Measurements from ENCODE around the gene PCDHB12.
"Not testable (repeated sequence)": the region's sequence is repeated elsewhere in the genome, so short reads cannot be mapped to it uniquely, and the experiment has no call there.

PCDHB12 gene

GRCh38 chr5:141208478-141208877, at the start of gene PCDHB12:
PCDHB12 (plus strand) TSS chr5:141208719; CDS start chr5:141208908, 189 bp downstream.
- DNase-seq = no peak

GRCh38 chr5:141172381-141173204, 35.9 kb upstream of the PCDHB12 start, which contains the start of gene PCDHB7:
PCDHB7 (plus strand) TSS chr5:141172644; CDS start chr5:141172836, 192 bp downstream.
- DNase-seq = peak; percentile 18

- not testable (repeated sequence) for DNase-seq
These were observed 34.0 kb upstream of the PCDHB12 start for GRCh38 chr5:141174291-141175104.

GRCh38 chr5:141175933-141176332, 32.6 kb upstream of the PCDHB12 start:
- no peak for DNase-seq

GRCh38 chr5:141177577-141178191, 30.8 kb upstream of the PCDHB12 start, which contains the start of gene PCDHB8:
PCDHB8 (plus strand) TSS chr5:141177790; CDS start chr5:141178035, 245 bp downstream.
- not testable (repeated sequence) for DNase-seq

- DNase-seq = not testable (repeated sequence)
These were observed 29.1 kb upstream of the PCDHB12 start for GRCh38 chr5:141179371-141179770.

GRCh38 chr5:141179876-141180275, 28.6 kb upstream of the PCDHB12 start:
- DNase-seq = not testable (repeated sequence)

GRCh38 chr5:141180313-141180712, 28.2 kb upstream of the PCDHB12 start:
- DNase-seq = no peak

GRCh38 chr5:141182248-141182647, 26.3 kb upstream of the PCDHB12 start, which contains the start of gene PCDHB16:
PCDHB16 (plus strand) TSS chr5:141182387; CDS start chr5:141182560, 173 bp downstream.
- peak; percentile 54 for DNase-seq

- DNase-seq = not testable (repeated sequence)
These were observed 24.2 kb upstream of the PCDHB12 start for GRCh38 chr5:141184117-141184855.

- peak; percentile 29 for DNase-seq
These were observed 21.5 kb upstream of the PCDHB12 start, which contains the start of gene PCDHB9 for GRCh38 chr5:141186897-141187512. PCDHB9 (plus strand) TSS chr5:141187161; CDS start chr5:141187319, 158 bp downstream.

GRCh38 chr5:141188682-141189081, 19.8 kb upstream of the PCDHB12 start:
- DNase-seq = not testable (repeated sequence)

- not testable (repeated sequence) for DNase-seq
These were observed 19.4 kb upstream of the PCDHB12 start for GRCh38 chr5:141189131-141189530.

GRCh38 chr5:141192110-141192725, 16.3 kb upstream of the PCDHB12 start, which contains the start of gene PCDHB10:
PCDHB10 (plus strand) TSS chr5:141192353; CDS start chr5:141192553, 200 bp downstream.
- no peak for DNase-seq

- DNase-seq = not testable (repeated sequence)
These were observed 14.2 kb upstream of the PCDHB12 start for GRCh38 chr5:141194332-141194731.

- DNase-seq = no peak
These were observed 12.2 kb upstream of the PCDHB12 start for GRCh38 chr5:141196363-141196762.

GRCh38 chr5:141199359-141200235, 8.9 kb upstream of the PCDHB12 start, which contains the start of gene PCDHB11:
PCDHB11 (plus strand) TSS chr5:141199627; CDS start chr5:141199775, 148 bp downstream.
- DNase-seq = no peak

GRCh38 chr5:141201126-141201525, 7.4 kb upstream of the PCDHB12 start:
- DNase-seq = not testable (repeated sequence)

- not testable (repeated sequence) for DNase-seq
These were observed 6.9 kb upstream of the PCDHB12 start for GRCh38 chr5:141201646-141202045.

GRCh38 chr5:141210281-141210680, 1.8 kb downstream of the PCDHB12 start:
- not testable (repeated sequence) for DNase-seq

All from NCI-H2029 (cell line).